LNCaP clone FGC (cell line): ENCODE measurements around the gene MYOF.

ENCODE experiments used
- DNase-seq: peaks from one replicate; pipeline ENCODE4 v3.0.0-alpha.2; 2011; ENCODE audit warnings: low read depth
- H3K4me3 ChIP-seq: 2 replicates; pipeline ENCODE4 v1.5.1; 2011; ENCODE audit warnings: mild to moderate bottlenecking, low read depth, low read length, control low read depth
- CTCF ChIP-seq: IDR thresholded peaks from 2 replicates; pipeline ENCODE4 v1.5.1; 2012; ENCODE audit warnings: mild to moderate bottlenecking; ENCODE audit not compliant: control insufficient read depth, insufficient read depth; ENCODE audit errors: extremely low read depth

MYOF gene

GRCh38 chr10:93344691-93345090 is 137.4 kb downstream of the MYOF start:
- DNase-seq: no peak
- TF ChIP-seq CTCF: no peak
- H3K4me3 ChIP-seq: no peak overlapping the region

DNA sequence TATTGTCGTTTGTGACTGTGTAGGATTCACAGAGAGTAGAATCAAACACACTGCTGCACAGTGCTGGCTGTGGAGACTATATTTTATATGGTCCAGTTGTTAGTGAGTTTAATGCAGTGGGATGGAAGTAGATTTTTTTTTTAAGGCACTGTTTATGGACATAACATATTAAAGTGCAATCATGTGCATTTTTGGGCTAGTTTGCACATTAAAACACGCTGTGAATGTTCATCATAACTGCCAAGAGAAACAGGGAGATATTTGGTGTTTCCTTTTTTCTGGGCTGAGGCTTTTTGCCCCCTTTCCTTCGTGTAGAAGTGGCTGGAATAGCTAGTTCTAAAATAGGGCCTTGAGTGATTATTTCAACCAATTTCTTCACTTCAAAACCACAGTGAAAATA is 139.2 kb downstream of the MYOF start:
- no peak for DNase-seq
- TF ChIP-seq CTCF: no peak
- no peak overlapping the region for H3K4me3 ChIP-seq

- TF ChIP-seq CTCF: no peak
- H3K4me3 ChIP-seq: no peak overlapping the region
- DNase-seq: no peak
These were observed 139.8 kb downstream of the MYOF start for GRCh38 chr10:93342366-93342765.

DNA sequence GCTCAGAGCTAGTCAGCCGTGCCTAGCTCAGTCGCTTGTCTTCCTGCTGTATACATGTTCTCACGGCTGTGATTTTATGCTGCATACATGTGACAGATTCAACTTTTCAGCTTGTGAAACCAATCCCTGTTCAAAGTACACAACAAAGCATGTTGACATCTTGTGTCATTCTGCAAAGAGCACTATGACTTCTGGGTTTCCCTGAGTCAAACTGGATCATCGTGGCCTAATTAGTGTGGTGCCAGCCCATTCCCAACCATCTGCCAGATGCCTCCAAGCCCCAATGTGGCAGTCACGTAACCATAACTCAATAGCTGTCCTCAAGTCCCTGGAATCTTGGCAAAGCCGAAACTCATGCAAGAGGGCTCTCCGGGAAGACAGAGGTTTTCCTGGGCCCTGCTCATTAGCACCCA is 144.8 kb downstream of the MYOF start:
- H3K4me3 ChIP-seq: no peak overlapping the region
- TF ChIP-seq CTCF: no peak
- no peak for DNase-seq

DNA sequence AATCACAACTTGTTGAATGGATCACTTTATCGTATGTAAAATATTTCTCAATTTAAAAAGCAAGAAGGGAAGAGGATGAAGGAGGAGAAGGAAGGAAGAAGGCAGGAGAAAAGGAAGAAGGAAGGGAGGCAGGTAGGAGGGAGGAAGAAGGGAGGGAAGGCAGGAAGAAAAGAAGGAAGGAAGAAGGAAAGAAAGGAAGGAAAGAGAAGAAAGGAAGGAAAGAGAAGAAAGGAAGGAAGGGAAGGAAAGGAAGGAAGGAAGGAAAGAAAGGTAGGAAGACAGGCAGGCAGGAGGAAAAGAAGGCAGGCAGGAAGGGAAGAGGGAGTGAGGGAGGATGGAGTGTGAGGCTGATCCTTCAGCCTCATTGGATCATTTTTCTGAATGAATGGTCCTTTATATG is 145.5 kb downstream of the MYOF start:
- H3K4me3 ChIP-seq: no peak overlapping the region
- no peak for DNase-seq
- no peak for TF ChIP-seq CTCF

- no peak for DNase-seq
- no peak overlapping the region for H3K4me3 ChIP-seq
These were observed 146.0 kb downstream of the MYOF start for GRCh38 chr10:93336110-93336509.

DNA sequence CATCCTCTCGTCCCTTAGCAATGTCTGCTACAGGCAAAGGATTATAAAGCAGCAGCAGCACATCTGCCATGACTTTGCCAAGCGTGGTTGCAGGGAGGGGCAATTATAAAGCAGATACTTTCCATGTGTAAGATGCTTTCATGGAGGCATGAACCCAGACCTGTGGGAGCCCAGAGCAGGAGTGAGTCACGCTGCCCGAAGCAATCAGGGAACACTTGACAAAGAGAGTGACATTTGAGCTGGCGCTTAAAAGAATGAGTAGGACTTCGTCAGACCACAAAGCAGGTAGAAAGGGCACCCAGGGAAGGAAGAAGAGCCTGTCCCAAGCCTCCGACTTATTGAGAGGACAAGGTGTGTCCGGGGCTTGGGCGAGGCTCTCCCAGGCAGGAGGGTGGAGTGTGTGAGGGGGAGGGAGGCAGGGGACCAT is 147.2 kb downstream of the MYOF start:
- no peak overlapping the region for H3K4me3 ChIP-seq
- no peak for TF ChIP-seq CTCF
- DNase-seq: no peak

More at GRCh38 chr10:93336110-93336509, 146.0 kb downstream of the MYOF start:
- TF ChIP-seq CTCF: no peak
